ENCODE data around the gene NFE2L1. TPM values are rescaled to one million over a fixed set of nuclear protein-coding genes. Genes with fewer than 3 reads are reported as not detected.

Gene NFE2L1
- total RNA-seq, 1 experiment from 2014 or later, result 135 TPM

- Histone ChIP-seq H2AFZ (ENCODE audit: low read depth, low read length, poor library complexity, severe bottlenecking) (no peak overlapping the region), H3K9me3 (ENCODE audit: control insufficient read depth in 1 of 2, insufficient read depth in 1 of 2, low read depth in 1 of 2, low read length in 2 of 2) (no peaks in the 10 kb centered on the region), H3K4me3 (replicated peaks in 1 of 2; ENCODE audit: low read depth in 1 of 2, low read length in 2 of 2) (no peak overlapping the region), H3K9me2 (ENCODE audit: insufficient read depth) (no peaks in the 10 kb centered on the region), H3K36me3 (ENCODE audit: control insufficient read depth in 1 of 2, insufficient read depth in 2 of 2, low read length in 2 of 2) (peaks cover 47 to 73% of the 10 kb centered on the region in 2 experiments), H3K4me1 (ENCODE audit: control insufficient read depth in 1 of 2, insufficient read depth in 2 of 2, low read length in 2 of 2) (peaks cover 3 to 9% of the 10 kb centered on the region in 2 experiments; a peak in 3 of 4 replicates), H3K27ac (ENCODE audit: low read depth, low read length) (no peak overlapping the region), H4K20me1 (ENCODE audit: insufficient read depth) (no peaks in the 10 kb centered on the region; the same call in 1 of the 2 replicates), H3K9ac (ENCODE audit: low read length) (no peak overlapping the region), H3K4me2 (ENCODE audit: low read length) (no peak overlapping the region), H3K27me3 (ENCODE audit: insufficient read depth, low read length) (no peaks in the 10 kb centered on the region), H3K79me2 (ENCODE audit: insufficient read depth, low read length) (peaks cover 55% of the 10 kb centered on the region)
- RAD21 ChIA-PET (ENCODE audit: low non-redundant PET in 1 of 2, low total read pairs in 2 of 2, uncharacterized antibody in 2 of 2, unreplicated experiment in 2 of 2), result no interaction called here
- BruUV-seq (replicated peaks), result no TSS peak
- CTCF ChIA-PET, result interaction anchor here (2.2 kb wide), 1 partner anchor 30 kb away, joined by 7 read pairs; no protein-coding TSS in a partner anchor
- no peak for DNase-seq (ENCODE audit: low read depth, low spot score)
- peak; percentile 3; the same call in 1 of the 2 replicates for TF ChIP-seq POLR2AphosphoS5 (IDR thresholded peaks at IDR 0.05; ENCODE audit: low read depth, low read length)
- TF ChIP-seq ELF1 (IDR thresholded peaks at IDR 0.05; ENCODE audit: borderline replicate concordance, low read depth), result no peak
- intact Hi-C loops (cut with micrococcal nuclease), result no loop called here
- ATAC-seq, result no peak
- POLR2A ChIA-PET, result interaction anchor here (1.6 to 13.2 kb wide), 2 partner anchors 7 to 31 kb away, joined by 7 to 114 read pairs; partner anchors contain the start of gene NFE2L1
These were observed 8.7 kb downstream of the NFE2L1 start for GRCh38 chr17:48056879-48057278.

- intact Hi-C loops (cut with micrococcal nuclease), result no loop called here
- H3K27ac ChIP-seq (ENCODE audit: low read depth, low read length), result no peak overlapping the region
- no peak overlapping the region for H3K4me2 ChIP-seq (ENCODE audit: low read length)
- H3K4me3 ChIP-seq (replicated peaks in 1 of 2; ENCODE audit: low read depth in 1 of 2, low read length in 2 of 2), result no peak overlapping the region
- no peak overlapping the region for H2AFZ ChIP-seq (ENCODE audit: low read depth, low read length, poor library complexity, severe bottlenecking)
- H3K4me1 ChIP-seq (ENCODE audit: control insufficient read depth in 1 of 2, insufficient read depth in 2 of 2, low read length in 2 of 2), result peaks cover 0 to 6% of the 10 kb centered on the region in 2 experiments; a peak in 2 of 4 replicates
- CTCF ChIA-PET, result interaction anchor here (0.9 to 1.5 kb wide), 3 partner anchors 11 to 32 kb away, joined by 3 to 5 read pairs (median 4); no protein-coding TSS in a partner anchor
- RAD21 ChIA-PET (ENCODE audit: low non-redundant PET in 1 of 2, low total read pairs in 2 of 2, uncharacterized antibody in 2 of 2, unreplicated experiment in 2 of 2), result no interaction called here
- ATAC-seq (no peak), DNase-seq (ENCODE audit: low read depth, low spot score) (no peak)
- no peaks in the 10 kb centered on the region; the same call in 1 of the 2 replicates for H4K20me1 ChIP-seq (ENCODE audit: insufficient read depth)
- POLR2A ChIA-PET, result interaction anchor here (1.0 to 13.2 kb wide), 3 partner anchors 8 to 32 kb away, joined by 3 to 114 read pairs (median 3); partner anchors contain the start of gene NFE2L1
- H3K36me3 ChIP-seq (ENCODE audit: control insufficient read depth in 1 of 2, insufficient read depth in 2 of 2, low read length in 2 of 2), result peaks cover 46 to 73% of the 10 kb centered on the region in 2 experiments
- BruUV-seq (replicated peaks), result no TSS peak
- H3K9me3 ChIP-seq (ENCODE audit: control insufficient read depth in 1 of 2, insufficient read depth in 1 of 2, low read depth in 1 of 2, low read length in 2 of 2), result no peaks in the 10 kb centered on the region
- H3K79me2 ChIP-seq (ENCODE audit: insufficient read depth, low read length), result peaks cover 47% of the 10 kb centered on the region
- H3K9ac ChIP-seq (ENCODE audit: low read length), result no peak overlapping the region
- no peaks in the 10 kb centered on the region for H3K9me2 ChIP-seq (ENCODE audit: insufficient read depth)
- TF ChIP-seq SP1 (IDR thresholded peaks at IDR 0.05; ENCODE audit: low read depth) (no peak), EZH2phosphoT487 (IDR thresholded peaks at IDR 0.05; ENCODE audit: borderline replicate concordance) (no peak), POLR2AphosphoS5 (IDR thresholded peaks at IDR 0.05; ENCODE audit: low read depth, low read length) (no peak), TCF7L2 (IDR thresholded peaks at IDR 0.05; ENCODE audit: borderline replicate concordance, extremely low read depth, insufficient read depth, insufficient read length) (no peak), CBX3 (IDR thresholded peaks at IDR 0.05; ENCODE audit: low read depth) (no peak), SRF (IDR thresholded peaks at IDR 0.05; ENCODE audit: low read depth) (no peak), ELF1 (IDR thresholded peaks at IDR 0.05; ENCODE audit: borderline replicate concordance, low read depth) (no peak)
- TF ChIP-seq, protein P1, sequence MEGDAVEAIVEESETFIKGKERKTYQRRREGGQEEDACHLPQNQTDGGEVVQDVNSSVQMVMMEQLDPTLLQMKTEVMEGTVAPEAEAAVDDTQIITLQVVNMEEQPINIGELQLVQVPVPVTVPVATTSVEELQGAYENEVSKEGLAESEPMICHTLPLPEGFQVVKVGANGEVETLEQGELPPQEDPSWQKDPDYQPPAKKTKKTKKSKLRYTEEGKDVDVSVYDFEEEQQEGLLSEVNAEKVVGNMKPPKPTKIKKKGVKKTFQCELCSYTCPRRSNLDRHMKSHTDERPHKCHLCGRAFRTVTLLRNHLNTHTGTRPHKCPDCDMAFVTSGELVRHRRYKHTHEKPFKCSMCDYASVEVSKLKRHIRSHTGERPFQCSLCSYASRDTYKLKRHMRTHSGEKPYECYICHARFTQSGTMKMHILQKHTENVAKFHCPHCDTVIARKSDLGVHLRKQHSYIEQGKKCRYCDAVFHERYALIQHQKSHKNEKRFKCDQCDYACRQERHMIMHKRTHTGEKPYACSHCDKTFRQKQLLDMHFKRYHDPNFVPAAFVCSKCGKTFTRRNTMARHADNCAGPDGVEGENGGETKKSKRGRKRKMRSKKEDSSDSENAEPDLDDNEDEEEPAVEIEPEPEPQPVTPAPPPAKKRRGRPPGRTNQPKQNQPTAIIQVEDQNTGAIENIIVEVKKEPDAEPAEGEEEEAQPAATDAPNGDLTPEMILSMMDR (IDR thresholded peaks at IDR 0.05 in 2 of 3, conservative IDR thresholded peaks at IDR 0.05 in 1 of 3; ENCODE audit: borderline replicate concordance in 1 of 3, insufficient read depth in 1 of 3, low read depth in 2 of 3, low read length in 2 of 3), result no peak
- no peaks in the 10 kb centered on the region for H3K27me3 ChIP-seq (ENCODE audit: insufficient read depth, low read length)
These were observed 9.5 kb downstream of the NFE2L1 start for GRCh38 chr17:48057626-48058025.

Measured in HCT116 (cell line).